Body of pancreas (tissue), 4 donors: ENCODE measurements around the gene MYOCD. TPM values are rescaled to one million over a fixed set of nuclear protein-coding genes. Genes with fewer than 3 reads are reported as not detected.

ENCODE experiments used
- ATAC-seq: fragments of 150-250 bp; one replicate; pipeline ENCODE4 v1.9.1; 2016
- DNase-seq, 4 donors: peaks; one replicate each; pipeline ENCODE4 v3.0.0-alpha.2; 2019
- H3K27ac ChIP-seq, 4 donors: fragments of 200-600 bp; sonication (generic); 1 replicate in 3 of 4; 2 replicates in 1 of 4; pipeline versions ENCODE4 v1.5.1 to v1.6.1; 2016 to 2019; ENCODE audit warnings: mild to moderate bottlenecking in 1 of 4, mixed read lengths in 1 of 4, moderate library complexity in 1 of 4
- H3K27me3 ChIP-seq, 2 donors: fragments of 200-600 bp; sonication (generic); one replicate each; pipeline ENCODE4 v1.6.0; 2016; ENCODE audit warnings: mild to moderate bottlenecking in 1 of 2
- H3K36me3 ChIP-seq, 2 donors: fragments of 200-600 bp; sonication (generic); replicated peaks in 1 of 2; 2 replicates each; pipeline ENCODE4 v1.5.1; 2016; ENCODE audit warnings: low read depth in 2 of 2; ENCODE audit not compliant: insufficient read depth in 1 of 2
- H3K4me1 ChIP-seq: fragments of 200-600 bp; sonication (generic); one replicate; pipeline ENCODE4 v1.6.0; 2016
- H3K4me3 ChIP-seq, 2 donors: fragments of 200-600 bp; sonication (generic); 1 replicate in 1 of 2; 2 replicates in 1 of 2; pipeline ENCODE4 v1.5.1; 2016 to 2019
- H3K9me3 ChIP-seq, 3 donors: fragments of 200-600 bp; sonication (generic); 1 replicate in 2 of 3; 2 replicates in 1 of 3; pipeline ENCODE4 v1.5.1; 2016
- CTCF ChIP-seq, 7 experiments: fragments of 450-650 bp in 4 of 7; fragments of 200-600 bp in 3 of 7; sonication (generic) in 3 of 7; IDR thresholded peaks; one replicate each; pipeline ENCODE4 v1.5.1; 2016 to 2019; ENCODE audit warnings: antibody characterized with exemption in 7 of 7
- POLR2A ChIP-seq, 3 donors: fragments of 450-650 bp; IDR thresholded peaks; one replicate each; pipeline ENCODE4 v1.6.1; 2016; ENCODE audit warnings: antibody characterized with exemption in 3 of 3, mild to moderate bottlenecking in 2 of 3
- WGBS, 2 donors: methylation state at CpG; one replicate each; pipeline ENCODE4 v1.1.5; 2017; 5-methylcytosine and 5-hydroxymethylcytosine counted together
- intact Hi-C: fragments of 100-400 bp; cut with DNase I; formaldehyde crosslinking; loops from one replicate; pipeline ENCODE4 v1.15.1; 2023
- total RNA-seq, 2 donors: library from RNA; depleted of rRNA; stranded (reverse); fragments of >200 nt; gene quantifications; one replicate each; pipeline ENCODE4 v1.1.0, GENCODE V29; 2016

The MYOCD gene
- total RNA-seq, 2 donors from 2014 or later, result 0.52 to 0.66 TPM

- Histone ChIP-seq H3K9me3 (no peaks in the 10 kb centered on the region), H3K27me3 (no peaks in the 10 kb centered on the region), H3K27ac (peak within 1 kb of the TSS; percentile 8 to 78 (median 62)), H3K4me1 (peaks cover 8% of the 10 kb centered on the region), H3K36me3 (no peaks in the 10 kb centered on the region), H3K4me3 (peak within 1 kb of the TSS; percentile 23 to 77)
- ATAC-seq (peak; percentile 92), DNase-seq (peak; percentile 61 to 73 (median 69))
- peak; percentile 34 to 57 (median 39) for TF ChIP-seq POLR2A (IDR thresholded peaks at IDR 0.05)
- no peak for TF ChIP-seq CTCF (IDR thresholded peaks at IDR 0.05)
- intact Hi-C loops, result no loop called here
- 0 to 1% methylated on average over 25 to 77 of the region's 86 CpGs for WGBS, 2 donors
These were observed 124.0 kb downstream of the MYOCD start, which contains the start of gene ARHGAP44 for GRCh38 chr17:12789481-12790248. Gene ARHGAP44 (plus strand): TSS chr17:12789498. CDS start chr17:12789839, 341 bp downstream.

GRCh38 chr17:12790249-12791106 is 124.8 kb downstream of the MYOCD start:
- H3K4me1 ChIP-seq, result peaks cover 8% of the 10 kb centered on the region
- H3K36me3 ChIP-seq, result no peaks in the 10 kb centered on the region
- intact Hi-C loops, result no loop called here
- DNase-seq (no peak), ATAC-seq (peak; percentile 3)
- peak overlapping the region in 2 of 4 donors; percentile 75 to 78 for H3K27ac ChIP-seq
- peak overlapping the region; percentile 23 to 77 for H3K4me3 ChIP-seq
- TF ChIP-seq CTCF (IDR thresholded peaks at IDR 0.05) (no peak), POLR2A (IDR thresholded peaks at IDR 0.05) (no peak)
- H3K27me3 ChIP-seq, result no peaks in the 10 kb centered on the region
- H3K9me3 ChIP-seq, result no peaks in the 10 kb centered on the region
- 25 to 30% methylated on average over 25 of the region's 27 CpGs for WGBS, 2 donors

- 68 to 82% methylated on average over 6 of the region's 6 CpGs for WGBS, 2 donors
- Histone ChIP-seq H3K9me3 (no peaks in the 10 kb centered on the region), H3K4me3 (no peak overlapping the region), H3K36me3 (no peaks in the 10 kb centered on the region), H3K4me1 (peaks cover 8% of the 10 kb centered on the region), H3K27me3 (no peaks in the 10 kb centered on the region), H3K27ac (no peak overlapping the region)
- TF ChIP-seq POLR2A (IDR thresholded peaks at IDR 0.05) (no peak), CTCF (IDR thresholded peaks at IDR 0.05) (no peak)
- intact Hi-C loops, result no loop called here
- no peak for DNase-seq
- ATAC-seq, result no peak
These were observed 129.3 kb downstream of the MYOCD start for GRCh38 chr17:12794919-12795532.

GRCh38 chr17:12800855-12801365 is 135.2 kb downstream of the MYOCD start:
- WGBS, 2 donors, result 58 to 78% methylated on average over 3 of the region's 3 CpGs

More at GRCh38 chr17:12800855-12801365, 135.2 kb downstream of the MYOCD start:
- TF ChIP-seq CTCF (IDR thresholded peaks at IDR 0.05), result no peak
- no peak for TF ChIP-seq POLR2A (IDR thresholded peaks at IDR 0.05)
- Histone ChIP-seq H3K4me3 (no peak overlapping the region), H3K4me1 (no peaks in the 10 kb centered on the region), H3K27me3 (no peaks in the 10 kb centered on the region), H3K9me3 (no peaks in the 10 kb centered on the region), H3K36me3 (no peaks in the 10 kb centered on the region), H3K27ac (no peak overlapping the region)
- intact Hi-C loops, result no loop called here
- DNase-seq, result no peak
- no peak for ATAC-seq
